ENCODE measurements around the gene PLCL2. TPM values are rescaled to one million over a fixed set of nuclear protein-coding genes. Genes with fewer than 3 reads are reported as not detected.

Gene PLCL2
- total RNA-seq, 1 donor from 2014 or later, result 1.8 TPM

DNA sequence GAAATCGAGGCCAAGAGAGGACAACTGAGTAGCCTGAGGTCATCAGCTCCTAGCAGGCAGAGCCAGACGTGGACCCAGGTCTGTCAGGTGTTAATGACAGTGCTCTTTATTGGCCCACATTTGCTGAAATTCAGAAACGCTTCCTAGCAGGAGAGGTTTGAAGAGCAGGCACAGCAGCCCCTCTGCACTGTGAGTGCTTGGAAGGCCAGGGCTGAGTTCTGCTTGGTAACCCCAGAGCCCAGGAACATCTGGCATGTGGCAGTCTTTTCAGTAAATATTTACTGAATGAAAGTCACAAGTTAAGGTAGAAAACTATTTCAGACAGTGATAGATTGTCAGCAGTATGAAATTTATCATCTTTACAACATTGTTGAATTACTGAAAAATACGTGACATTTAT, 102.4 kb downstream of the PLCL2 start:
- Mint-ChIP-seq H3K4me3 (ENCODE audit: unreplicated experiment) (no peak overlapping the region), H3K36me3 (ENCODE audit: unreplicated experiment) (no peaks in the 10 kb centered on the region)

GRCh38 chr3:16990163-16990562, 105.4 kb downstream of the PLCL2 start:
- Mint-ChIP-seq H3K4me3 (ENCODE audit: unreplicated experiment) (no peak overlapping the region), H3K27ac (ENCODE audit: unreplicated experiment) (no peak overlapping the region), H3K9me3 (ENCODE audit: unreplicated experiment) (no peaks in the 10 kb centered on the region), H3K27me3 (ENCODE audit: unreplicated experiment) (peaks cover 3% of the 10 kb centered on the region), H3K4me1 (ENCODE audit: unreplicated experiment) (peaks cover 7% of the 10 kb centered on the region), H3K36me3 (ENCODE audit: unreplicated experiment) (no peaks in the 10 kb centered on the region)
- DNase-seq (ENCODE audit: extremely low spot score, unreplicated experiment), result no peak
- TF ChIP-seq CTCF (IDR thresholded peaks at IDR 0.05), result no peak

More for the DNA sequence above, 102.4 kb downstream of the PLCL2 start:
- Mint-ChIP-seq H3K9me3 (ENCODE audit: unreplicated experiment) (no peaks in the 10 kb centered on the region), H3K4me1 (ENCODE audit: unreplicated experiment) (no peaks in the 10 kb centered on the region), H3K27me3 (ENCODE audit: unreplicated experiment) (peaks cover 3% of the 10 kb centered on the region), H3K27ac (ENCODE audit: unreplicated experiment) (no peak overlapping the region)
- TF ChIP-seq CTCF (IDR thresholded peaks at IDR 0.05), result no peak
- DNase-seq (ENCODE audit: extremely low spot score, unreplicated experiment), result no peak

DNA sequence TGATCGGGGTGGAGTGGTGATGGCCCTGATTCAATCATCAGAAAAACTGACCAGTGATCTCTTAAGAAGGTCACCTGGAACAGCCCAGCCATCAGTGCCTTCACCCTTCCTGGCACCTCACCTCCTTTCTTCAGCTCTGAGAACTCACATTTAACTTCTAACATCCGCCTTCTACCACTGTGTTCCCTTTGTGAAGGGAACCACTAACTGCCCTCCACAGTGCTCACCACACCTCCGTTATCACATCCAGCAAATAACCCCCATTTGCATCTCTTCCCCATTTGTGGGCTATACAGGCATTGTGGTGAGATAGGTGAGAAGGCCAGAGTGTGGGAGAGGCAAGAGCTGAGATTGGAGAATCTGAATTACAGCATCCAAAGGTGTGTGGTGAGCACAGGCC, 107.4 kb downstream of the PLCL2 start:
- no peaks in the 10 kb centered on the region for H3K9me3 Mint-ChIP-seq (ENCODE audit: unreplicated experiment)
- H3K27me3 Mint-ChIP-seq (ENCODE audit: unreplicated experiment), result peaks cover 6% of the 10 kb centered on the region
- peaks cover 9% of the 10 kb centered on the region for H3K4me1 Mint-ChIP-seq (ENCODE audit: unreplicated experiment)
- H3K36me3 Mint-ChIP-seq (ENCODE audit: unreplicated experiment), result no peaks in the 10 kb centered on the region
- H3K27ac Mint-ChIP-seq (ENCODE audit: unreplicated experiment), result no peak overlapping the region
- no peak for DNase-seq (ENCODE audit: extremely low spot score, unreplicated experiment)
- TF ChIP-seq CTCF (IDR thresholded peaks at IDR 0.05), result no peak
- no peak overlapping the region for H3K4me3 Mint-ChIP-seq (ENCODE audit: unreplicated experiment)

GRCh38 chr3:16993227-16993626, 108.5 kb downstream of the PLCL2 start:
- no peak for DNase-seq (ENCODE audit: extremely low spot score, unreplicated experiment)
- Mint-ChIP-seq H3K27me3 (ENCODE audit: unreplicated experiment) (peaks cover 6% of the 10 kb centered on the region), H3K4me1 (ENCODE audit: unreplicated experiment) (peaks cover 9% of the 10 kb centered on the region), H3K36me3 (ENCODE audit: unreplicated experiment) (no peaks in the 10 kb centered on the region), H3K4me3 (ENCODE audit: unreplicated experiment) (no peak overlapping the region), H3K27ac (ENCODE audit: unreplicated experiment) (no peak overlapping the region), H3K9me3 (ENCODE audit: unreplicated experiment) (no peaks in the 10 kb centered on the region)
- TF ChIP-seq CTCF (IDR thresholded peaks at IDR 0.05), result no peak

- TF ChIP-seq CTCF (IDR thresholded peaks at IDR 0.05), result no peak
Observed at GRCh38 chr3:16994854-16995525, 110.2 kb downstream of the PLCL2 start.

More at GRCh38 chr3:16994854-16995525, 110.2 kb downstream of the PLCL2 start:
- no peak for DNase-seq (ENCODE audit: extremely low spot score, unreplicated experiment)
- Mint-ChIP-seq H3K9me3 (ENCODE audit: unreplicated experiment) (no peaks in the 10 kb centered on the region), H3K4me3 (ENCODE audit: unreplicated experiment) (no peak overlapping the region), H3K27me3 (ENCODE audit: unreplicated experiment) (peaks cover 6% of the 10 kb centered on the region), H3K27ac (ENCODE audit: unreplicated experiment) (no peak overlapping the region), H3K36me3 (ENCODE audit: unreplicated experiment) (no peaks in the 10 kb centered on the region), H3K4me1 (ENCODE audit: unreplicated experiment) (peaks cover 9% of the 10 kb centered on the region)

All from osteocyte (in vitro differentiated cells).